Esophagus muscularis mucosa (tissue), 3 donors: ENCODE results near the gene PPP2R5C.

Experiments
- POLR2A ChIP-seq: fragments of 450-650 bp; IDR thresholded peaks from one replicate; pipeline ENCODE4 v1.6.1; 2017; ENCODE audit warnings: antibody characterized with exemption, moderate library complexity, mild to moderate bottlenecking, low read depth
- POLR2AphosphoS5 ChIP-seq, 2 donors: sonication (generic); formaldehyde crosslinking; IDR thresholded peaks; one replicate each; pipeline ENCODE4 v1.6.1; 2017; ENCODE audit warnings: antibody characterized with exemption in 2 of 2
- TF ChIP-seq, protein P1 (sequence below), 3 experiments: fragments of 200-600 bp in 2 of 3; fragments of 450-650 bp in 1 of 3; sonication (generic) in 2 of 3; IDR thresholded peaks; one replicate each; pipeline ENCODE4 v1.5.1; 2017 to 2019; ENCODE audit warnings: antibody characterized with exemption in 3 of 3, mild to moderate bottlenecking in 2 of 3, moderate library complexity in 1 of 3

DNA sequence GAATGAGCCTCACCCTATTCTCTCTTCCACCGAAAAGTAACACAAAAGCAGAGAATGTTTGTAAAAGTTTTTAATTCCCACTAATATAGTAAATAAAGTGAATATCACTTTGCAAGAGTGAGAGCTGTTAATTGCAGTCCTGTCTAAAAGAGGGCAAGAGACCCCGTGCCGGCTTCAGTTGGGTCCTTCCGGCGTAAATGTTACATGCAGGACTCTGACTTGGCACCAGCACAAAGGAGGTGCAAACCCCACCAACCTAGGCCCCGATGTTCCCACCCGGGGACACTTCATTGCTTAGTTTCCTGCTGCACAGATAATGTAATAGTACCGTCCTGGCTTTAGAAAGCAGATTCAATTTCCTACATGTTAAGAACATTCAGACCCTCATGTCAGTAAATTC, 136.9 kb downstream of the PPP2R5C start:
- TF ChIP-seq, protein P1, sequence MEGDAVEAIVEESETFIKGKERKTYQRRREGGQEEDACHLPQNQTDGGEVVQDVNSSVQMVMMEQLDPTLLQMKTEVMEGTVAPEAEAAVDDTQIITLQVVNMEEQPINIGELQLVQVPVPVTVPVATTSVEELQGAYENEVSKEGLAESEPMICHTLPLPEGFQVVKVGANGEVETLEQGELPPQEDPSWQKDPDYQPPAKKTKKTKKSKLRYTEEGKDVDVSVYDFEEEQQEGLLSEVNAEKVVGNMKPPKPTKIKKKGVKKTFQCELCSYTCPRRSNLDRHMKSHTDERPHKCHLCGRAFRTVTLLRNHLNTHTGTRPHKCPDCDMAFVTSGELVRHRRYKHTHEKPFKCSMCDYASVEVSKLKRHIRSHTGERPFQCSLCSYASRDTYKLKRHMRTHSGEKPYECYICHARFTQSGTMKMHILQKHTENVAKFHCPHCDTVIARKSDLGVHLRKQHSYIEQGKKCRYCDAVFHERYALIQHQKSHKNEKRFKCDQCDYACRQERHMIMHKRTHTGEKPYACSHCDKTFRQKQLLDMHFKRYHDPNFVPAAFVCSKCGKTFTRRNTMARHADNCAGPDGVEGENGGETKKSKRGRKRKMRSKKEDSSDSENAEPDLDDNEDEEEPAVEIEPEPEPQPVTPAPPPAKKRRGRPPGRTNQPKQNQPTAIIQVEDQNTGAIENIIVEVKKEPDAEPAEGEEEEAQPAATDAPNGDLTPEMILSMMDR (IDR thresholded peaks at IDR 0.05): no peak
- TF ChIP-seq POLR2A (no peak), POLR2AphosphoS5 (IDR thresholded peaks at IDR 0.05) (no peak)
